Measurements from ENCODE around the gene MYOCOS.
"Not testable (repeated sequence)": the region's sequence is repeated elsewhere in the genome, so short reads cannot be mapped to it uniquely, and the experiment has no call there.

Gene MYOCOS

DNA sequence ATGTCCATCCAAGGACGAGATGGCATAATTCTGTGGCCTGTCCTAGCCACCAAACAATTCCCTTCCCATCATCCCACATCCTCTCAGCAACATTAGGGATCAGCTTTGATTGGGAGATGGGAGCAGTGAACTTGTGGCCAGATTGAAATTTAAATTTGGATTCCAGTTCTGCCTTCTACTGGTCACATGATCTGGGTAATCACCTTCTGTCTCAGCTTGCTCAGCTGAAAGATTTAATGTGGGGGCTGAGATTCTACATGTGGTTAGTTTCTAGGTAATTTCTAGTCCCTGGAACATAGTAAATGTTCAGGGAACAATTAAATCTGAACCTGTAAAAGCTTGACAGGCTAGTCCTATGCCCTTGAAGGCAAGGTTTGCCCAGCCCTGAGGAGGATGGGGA lies 3.2 kb downstream of the MYOCOS start:
- DNase-seq (ENCODE audit: low spot score), result no peak

DNA sequence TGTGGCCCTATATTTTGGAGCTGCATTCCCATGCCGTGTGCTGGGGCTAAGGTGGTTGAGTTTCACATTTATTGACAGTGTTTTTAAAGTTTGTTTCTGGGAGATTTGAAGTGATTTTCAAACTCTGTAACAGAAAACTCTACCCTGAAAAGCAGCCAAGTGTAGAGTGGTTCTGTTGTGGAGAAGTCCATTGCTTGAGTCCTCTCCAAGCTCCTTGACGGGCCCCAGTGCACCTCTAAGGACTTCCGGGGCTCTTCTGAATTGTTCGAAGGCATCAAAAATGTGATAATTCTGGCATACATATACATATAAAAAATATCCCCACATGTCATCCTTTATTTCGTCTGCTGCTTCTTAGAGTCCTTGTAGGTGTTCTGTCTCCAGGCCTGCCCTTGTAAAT lies 5.0 kb downstream of the MYOCOS start:
- no peak for DNase-seq (ENCODE audit: low spot score)

DNA sequence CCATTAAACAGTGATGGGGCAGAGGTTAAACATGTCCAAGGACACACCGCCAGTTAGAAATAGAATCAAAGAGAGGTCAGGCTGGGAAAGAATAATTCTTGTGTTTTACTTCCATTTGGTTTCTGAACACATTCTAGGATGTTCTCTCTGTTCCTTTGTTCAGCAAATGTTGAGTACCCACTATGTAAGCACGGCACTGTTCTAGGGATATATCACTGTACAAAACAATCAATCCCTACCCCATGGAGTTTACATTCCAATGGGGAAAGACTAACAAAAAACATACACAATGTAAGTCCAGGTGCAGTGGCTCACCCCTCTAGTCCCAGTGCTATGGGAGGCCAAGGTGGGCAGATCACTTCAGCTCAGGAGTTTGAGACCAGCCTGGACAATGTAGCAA lies 6.2 kb downstream of the MYOCOS start:
- DNase-seq (ENCODE audit: low spot score), result no peak

DNA sequence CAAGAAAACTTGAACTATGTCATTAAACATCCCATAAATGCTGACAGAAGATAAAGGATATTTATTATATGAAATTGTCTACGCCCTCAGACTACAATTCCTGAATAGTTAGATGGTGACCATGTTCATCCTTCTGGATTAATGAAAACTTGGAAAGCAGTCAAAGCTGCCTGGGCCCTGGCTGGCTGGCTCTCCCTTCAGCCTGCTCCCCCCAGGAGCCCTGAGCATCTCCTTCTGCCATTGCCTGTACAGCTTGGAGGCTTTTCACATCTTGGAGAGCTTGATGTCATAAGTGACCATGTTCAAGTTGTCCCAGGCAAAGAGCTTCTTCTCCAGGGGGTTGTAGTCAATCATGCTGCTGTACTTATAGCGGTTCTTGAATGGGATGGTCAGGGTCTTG lies 13.6 kb downstream of the MYOCOS start:
- no peak for DNase-seq (ENCODE audit: low spot score)

DNA sequence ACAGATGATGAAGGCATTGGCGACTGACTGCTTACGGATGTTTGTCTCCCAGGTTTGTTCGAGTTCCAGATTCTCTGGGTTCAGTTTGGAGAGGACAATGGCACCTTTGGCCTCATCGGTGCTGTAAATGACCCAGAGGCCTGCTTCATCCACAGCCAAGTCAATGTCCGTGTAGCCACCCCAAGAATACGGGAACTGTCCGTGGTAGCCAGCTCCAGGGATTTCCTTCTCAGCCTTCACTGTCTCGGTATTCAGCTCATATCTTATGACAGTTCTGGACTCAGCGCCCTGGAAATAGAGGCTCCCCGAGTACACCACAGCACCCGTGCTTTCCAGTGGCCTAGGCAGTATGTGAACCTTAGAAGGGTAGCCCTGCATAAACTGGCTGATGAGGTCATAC lies 14.1 kb downstream of the MYOCOS start:
- DNase-seq (ENCODE audit: low spot score), result no peak

DNA sequence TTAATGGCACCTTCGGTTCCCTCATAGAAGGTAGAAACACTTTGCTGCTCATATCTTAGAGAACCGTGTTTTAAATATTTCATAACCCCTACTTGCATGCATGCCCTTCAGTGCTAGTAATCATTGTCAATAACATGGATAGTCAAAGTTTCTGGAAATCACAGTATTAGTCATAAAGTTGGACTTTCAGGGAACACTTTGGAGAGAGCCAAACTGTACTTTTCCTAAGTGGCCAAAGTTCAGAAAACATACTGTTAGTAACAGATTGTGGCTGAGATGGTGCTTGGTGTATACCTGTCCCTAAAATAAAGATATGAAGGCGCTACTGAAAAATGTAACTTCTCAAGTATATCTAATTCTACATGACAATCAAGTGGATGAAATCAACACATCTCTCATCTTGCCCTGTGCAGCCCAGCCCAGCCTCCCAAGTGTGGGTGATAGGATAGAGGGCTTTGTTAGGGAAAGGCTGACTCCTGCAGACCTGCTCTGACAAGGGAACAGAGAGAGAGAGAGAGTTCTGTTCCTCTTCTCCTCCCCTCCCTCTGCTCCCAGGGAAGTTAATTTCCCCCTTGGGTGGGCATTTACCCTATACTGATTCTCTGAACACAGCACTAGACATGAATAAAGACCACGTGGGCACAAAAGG lies 16.0 kb downstream of the MYOCOS start:
- no peak for DNase-seq (ENCODE audit: low spot score)

DNA sequence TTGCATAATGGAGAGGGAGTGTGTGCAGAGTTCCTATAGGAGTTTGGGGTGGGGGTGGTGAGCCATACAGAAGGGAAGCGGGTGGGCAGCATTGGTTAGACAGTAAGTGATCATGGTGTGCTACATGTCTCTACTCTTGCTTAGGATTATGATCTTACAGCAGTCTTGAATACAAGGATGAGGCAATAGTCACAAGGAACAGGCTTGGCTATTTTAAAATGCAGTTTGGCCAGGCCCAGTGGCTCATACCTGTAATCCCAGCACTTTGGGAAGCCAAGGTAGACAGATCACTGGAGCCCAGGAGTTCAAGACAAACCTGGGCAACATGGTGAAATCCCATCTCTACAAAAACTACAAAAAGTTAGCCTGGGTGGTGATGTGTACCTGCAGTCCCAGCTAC lies 18.2 kb downstream of the MYOCOS start:
- DNase-seq (ENCODE audit: low spot score), result no peak

DNA sequence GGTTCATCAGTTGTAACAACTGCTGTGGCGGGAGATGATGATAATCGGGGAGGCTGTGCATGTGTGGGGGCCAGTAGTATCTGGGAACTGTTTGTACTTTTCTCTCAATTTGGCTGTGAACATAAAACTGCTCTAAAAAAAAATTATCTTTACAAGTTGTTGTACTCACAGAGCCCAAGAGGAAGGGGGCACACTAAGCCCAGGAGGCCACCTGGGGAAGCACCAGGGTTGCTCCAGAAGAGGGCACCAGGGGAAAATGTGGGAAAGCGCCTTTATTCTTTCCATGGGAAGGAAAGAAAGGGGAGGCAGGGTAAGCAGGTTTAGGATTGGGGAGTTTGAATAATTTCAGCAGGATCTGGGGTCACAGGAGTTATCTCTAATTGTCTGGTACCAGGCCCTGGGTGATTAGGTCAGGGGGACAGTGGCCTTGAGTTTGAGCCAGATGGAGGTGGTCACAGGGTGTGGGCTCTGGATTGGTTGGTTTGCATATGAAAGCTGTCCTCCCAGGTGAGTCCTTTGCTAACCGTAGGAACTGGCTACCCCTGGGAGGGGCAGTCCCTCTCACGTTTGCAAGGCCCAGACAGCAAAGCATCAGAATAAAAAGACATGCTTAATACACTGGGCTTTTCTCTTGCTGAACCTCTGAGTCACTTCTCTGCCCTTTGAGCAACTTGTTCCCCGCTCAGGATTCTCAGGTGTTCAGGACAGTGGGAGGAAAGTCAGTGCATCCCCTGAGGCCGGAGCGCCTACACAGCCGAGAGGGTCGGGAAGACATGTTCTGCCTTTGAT lies 19.2 kb downstream of the MYOCOS start:
- no peak for DNase-seq (ENCODE audit: low spot score)

DNA sequence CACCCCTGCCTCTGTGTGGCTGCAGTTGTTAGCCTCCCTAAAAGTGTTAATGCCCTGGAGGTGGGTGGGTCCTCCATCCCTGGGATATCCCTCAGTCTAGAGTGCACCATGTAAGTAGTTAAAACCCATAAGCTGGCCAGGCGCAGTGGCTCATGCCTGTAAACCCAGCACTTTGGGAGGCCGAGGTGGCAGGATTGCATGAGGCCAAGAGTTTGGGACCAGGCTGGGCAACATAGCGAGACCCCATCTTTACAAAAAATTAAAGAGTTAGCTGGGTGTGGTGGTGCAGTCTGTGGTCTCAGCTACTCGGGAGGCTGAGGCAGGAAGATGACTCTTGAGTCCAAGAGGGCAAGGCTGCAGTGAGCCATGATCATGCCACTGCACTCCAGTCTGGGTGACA lies 20.2 kb downstream of the MYOCOS start:
- no peak for DNase-seq (ENCODE audit: low spot score)

DNA sequence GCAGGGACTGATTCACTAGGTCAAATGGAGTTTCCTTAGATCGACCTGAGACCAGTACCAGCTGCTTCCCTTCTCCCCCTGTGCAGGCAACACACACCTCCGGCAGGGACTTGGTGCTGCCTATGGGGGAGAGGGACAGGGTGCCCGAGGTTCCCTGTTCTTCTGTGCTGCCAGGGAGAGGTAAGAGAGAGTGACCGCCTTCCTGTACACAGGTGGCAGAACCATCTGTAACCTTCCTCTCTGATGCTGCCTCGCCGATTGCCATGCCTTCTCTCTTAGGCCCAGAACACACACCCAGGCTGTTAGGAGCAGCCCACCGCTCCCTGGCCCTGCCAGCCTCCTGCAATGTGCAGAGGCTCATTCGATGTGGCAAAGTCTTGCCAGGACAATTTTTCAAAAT lies 21.1 kb downstream of the MYOCOS start:
- no peak for DNase-seq (ENCODE audit: low spot score)

DNA sequence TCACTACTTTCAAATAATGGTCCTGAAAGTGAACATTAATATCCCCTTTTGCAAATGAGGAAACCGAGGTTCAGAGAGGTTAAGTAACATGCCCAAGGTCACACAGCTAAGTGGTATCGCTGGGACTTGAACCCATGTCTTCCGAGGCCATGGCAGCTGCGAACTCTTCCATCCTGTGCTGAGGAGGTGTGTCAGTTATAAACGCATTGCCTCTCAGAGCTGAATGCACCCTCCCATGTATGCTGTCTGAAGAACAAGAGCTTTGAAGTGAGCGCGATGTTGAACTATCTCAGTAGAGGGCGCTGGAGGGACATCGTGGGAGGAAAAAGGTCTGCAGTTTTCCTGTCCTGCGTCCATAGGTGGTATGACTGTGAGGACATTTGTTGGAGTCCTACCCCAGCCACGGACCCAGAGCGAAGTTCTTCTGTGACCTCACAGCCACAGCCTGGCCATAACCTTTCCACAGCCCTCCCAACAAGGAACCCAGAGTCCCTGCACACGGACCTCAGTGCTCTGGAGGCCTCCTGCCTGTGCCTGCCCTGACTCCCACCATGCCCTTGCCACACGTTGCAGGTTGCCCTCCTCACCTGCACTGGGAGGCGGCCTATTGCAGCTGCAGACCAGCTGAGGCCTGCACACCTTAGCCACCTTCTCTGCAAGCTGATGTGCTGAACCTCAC lies 22.9 kb downstream of the MYOCOS start:
- DNase-seq (ENCODE audit: low spot score), result peak; percentile 51

DNA sequence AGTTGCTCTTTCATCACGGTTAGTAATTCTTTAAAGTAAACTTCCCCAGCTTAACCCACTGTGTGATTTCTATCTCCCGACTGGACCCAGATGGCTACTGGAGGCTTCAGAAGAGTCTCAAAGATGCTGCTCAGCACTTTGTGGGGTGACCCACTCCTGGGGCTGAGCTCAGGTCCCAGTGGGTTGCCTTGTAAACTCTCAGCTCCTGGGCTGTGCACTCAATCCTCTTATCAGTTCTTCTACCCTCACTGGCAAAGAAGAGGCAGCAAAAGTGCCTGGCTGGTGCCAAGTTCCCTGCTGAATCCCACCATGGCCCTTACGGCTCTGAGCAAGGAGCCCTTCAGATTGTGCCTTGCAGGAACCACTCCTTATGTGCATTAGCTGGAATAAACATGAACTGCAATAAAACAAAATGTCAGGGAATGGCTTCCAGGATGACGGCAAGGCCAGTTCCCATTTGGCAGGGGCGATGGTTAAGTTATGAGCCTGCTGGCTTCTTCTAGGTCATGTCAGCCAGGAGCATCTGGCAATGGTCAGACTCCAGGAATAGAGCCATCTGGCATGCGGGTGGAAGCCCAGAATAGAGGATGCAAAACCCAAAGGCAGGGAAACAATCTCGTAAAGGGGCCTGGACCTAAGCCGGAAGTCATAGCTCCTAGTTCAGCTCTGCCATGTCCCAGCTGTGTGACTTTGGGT lies 23.7 kb downstream of the MYOCOS start:
- DNase-seq (ENCODE audit: low spot score), result no peak

DNA sequence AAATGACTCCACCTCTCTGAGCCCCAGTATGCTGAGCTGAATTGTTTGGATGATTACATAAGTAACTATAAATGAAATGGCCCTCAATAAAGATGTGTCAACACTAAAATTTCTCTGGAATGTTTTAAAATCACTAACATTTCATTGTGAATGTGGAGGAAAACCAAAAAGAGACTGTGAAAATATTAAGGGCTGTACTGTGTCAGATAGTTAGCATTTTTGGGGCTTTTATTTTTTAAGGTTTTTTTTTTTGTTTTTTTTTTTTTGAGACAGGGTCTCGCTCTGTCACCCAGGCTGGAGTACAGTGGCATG lies 24.2 kb downstream of the MYOCOS start:
- no peak for DNase-seq (ENCODE audit: low spot score)

DNA sequence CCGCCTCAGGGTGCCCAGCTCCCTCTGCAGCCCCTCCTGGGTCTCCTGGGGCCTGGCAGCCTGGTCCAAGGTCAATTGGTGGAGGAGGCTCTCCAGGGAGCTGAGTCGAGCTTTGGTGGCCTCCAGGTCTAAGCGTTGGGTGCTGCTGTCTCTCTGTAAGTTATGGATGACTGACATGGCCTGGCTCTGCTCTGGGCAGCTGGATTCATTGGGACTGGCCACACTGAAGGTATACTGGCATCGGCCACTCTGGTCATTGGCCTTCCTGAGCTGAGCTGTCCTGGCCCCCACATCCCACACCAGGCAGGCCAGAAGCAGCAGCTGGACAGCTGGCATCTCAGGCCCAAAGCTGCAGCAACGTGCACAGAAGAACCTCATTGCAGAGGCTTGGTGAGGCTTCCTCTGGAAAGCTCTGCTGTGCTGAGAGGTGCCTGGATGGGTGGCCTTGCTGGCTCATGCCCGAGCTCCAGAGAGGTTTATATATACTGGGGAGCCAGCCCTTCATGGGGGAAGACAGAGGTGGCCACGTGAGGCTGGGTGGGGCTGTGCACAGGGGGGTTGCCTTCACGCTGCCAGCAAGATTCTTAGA lies 30.3 kb downstream of the MYOCOS start, which contains the start of gene MYOC:
Gene MYOC, minus strand, starts transcription at position 455 of the 589 bp plus-strand sequence. Its CDS starts 77 bp downstream, at position 378.
- no peak for DNase-seq (ENCODE audit: low spot score)

DNA sequence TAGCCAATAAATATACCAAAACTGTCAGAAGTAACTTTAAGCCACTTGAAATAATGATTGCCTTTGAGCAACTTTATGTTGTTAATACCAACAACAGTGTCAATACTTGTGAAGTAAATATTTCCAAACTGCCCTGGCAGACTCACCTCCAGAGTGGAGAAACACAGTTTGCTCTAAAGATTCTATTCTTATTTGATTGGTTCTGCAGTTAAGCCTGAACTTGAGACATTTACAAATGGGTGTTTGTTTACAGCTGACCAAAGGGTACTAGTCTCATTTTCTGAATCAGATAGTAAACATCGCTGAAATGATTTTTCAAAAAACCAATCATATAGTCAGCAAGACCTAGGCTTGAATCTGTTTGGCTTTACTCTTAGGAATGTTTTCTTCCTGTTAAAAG lies 31.8 kb downstream of the MYOCOS start:
- no peak for DNase-seq (ENCODE audit: low spot score)

DNA sequence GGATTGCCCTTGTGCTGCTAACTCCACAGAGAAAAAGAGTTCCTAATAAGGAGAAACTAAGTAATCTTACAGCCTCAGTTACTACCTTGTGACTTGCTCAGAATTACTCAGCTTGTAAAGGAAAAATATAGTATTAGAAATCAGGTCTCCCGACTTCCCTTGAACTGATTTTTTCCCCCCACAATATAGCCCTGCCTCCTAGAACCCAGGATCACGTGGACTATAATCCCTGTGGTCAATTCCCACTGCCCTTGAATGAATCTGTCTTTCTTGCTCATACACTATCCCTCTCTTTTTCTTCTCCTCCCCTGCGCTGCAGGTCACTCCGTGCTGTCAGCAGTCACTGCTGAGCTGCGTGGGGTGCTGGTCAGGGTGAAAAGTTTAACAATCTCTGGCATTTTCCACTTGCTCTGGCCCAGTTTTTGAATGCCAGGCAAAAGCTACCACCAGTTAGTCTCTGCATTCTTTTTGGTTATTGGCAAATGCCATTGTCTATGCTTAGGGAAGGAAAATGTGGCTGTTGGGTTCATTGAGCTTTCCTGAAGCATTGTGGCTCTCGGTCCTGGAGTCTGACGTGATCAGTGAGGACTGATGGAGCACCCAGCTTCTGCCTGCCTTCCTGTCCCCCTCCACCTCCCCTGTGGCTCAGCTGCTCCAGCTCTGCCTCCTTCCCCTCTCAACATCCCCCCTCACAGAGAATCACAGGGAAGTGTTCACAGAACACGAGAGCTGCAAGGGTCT lies 32.3 kb downstream of the MYOCOS start:
- DNase-seq (ENCODE audit: low spot score), result no peak

DNA sequence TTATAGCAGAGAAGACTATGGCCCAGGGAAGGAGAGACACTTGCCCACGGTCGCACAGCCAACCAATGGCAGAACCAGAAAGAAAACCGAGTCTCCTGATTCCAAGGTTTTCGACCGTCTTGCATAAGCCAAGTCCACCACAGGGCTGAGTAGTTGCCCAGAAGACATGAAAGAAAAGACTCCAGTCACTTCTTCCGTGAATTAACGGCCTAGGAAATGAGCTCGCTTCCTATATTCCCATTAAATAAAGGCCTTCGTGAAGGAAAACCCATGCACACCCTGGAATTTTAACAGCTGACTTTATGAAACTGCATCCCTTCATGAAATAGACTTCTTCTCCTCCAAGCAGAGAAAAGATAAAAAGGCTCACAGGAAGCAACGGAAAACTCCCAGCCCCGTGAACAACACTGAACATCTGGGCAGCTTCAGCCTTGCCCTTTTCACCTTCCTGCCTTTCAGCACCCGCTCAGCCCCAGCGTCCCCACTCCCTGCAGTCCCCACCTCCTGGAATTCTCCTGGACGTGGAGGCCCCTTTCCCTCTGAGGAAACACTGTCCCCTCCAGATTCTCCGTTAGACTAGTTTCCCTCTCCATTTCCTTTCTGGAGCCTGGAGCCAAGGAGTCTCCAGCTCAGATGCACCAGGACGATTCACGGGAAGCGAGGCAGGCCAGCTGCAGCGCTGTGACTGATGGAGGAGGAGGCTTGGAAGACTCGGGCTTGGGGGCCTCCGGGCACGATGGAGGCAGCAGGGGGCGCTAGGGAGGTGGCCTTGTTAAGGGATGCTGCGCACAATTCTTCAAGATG lies 33.1 kb downstream of the MYOCOS start:
- DNase-seq (ENCODE audit: low spot score), result no peak

DNA sequence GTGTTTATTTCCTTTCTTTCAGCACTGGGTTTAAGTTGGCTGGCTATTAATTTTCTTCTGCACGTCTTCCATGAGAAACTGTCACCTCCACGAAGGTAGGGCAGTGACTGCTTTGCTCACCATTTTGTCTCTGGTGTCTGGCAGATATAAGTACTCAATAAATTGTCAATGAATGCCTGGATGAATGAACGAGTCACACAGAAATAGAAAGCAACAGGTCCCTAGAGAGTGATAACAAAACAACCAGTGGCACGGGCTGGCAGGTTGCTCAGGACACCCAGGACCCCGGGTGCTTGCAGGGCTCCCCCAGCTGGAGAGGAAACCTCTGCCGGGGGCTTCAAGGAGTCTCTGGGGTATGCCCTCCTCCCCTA lies 33.7 kb downstream of the MYOCOS start:
- no peak for DNase-seq (ENCODE audit: low spot score)

DNA sequence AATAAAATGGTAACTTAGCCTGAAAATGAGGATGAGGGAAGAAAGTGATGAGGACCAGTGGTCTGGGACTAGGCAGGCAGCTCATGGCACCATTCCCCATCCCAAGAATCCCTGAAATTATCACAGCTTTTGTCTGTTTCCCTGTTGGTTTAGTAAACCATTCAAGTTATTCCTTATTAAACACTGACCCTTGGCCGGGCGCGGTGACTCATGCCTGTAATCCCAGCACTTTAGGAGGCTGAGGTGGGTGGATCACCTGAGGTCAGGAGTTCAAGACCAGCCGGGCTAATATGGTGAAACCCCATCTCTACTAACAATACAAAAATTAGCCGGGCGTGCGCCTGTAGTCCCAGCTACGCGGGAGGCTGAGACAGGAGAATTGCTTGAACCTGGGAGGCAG lies 34.2 kb downstream of the MYOCOS start:
- DNase-seq (ENCODE audit: low spot score), result not testable (repeated sequence)

DNA sequence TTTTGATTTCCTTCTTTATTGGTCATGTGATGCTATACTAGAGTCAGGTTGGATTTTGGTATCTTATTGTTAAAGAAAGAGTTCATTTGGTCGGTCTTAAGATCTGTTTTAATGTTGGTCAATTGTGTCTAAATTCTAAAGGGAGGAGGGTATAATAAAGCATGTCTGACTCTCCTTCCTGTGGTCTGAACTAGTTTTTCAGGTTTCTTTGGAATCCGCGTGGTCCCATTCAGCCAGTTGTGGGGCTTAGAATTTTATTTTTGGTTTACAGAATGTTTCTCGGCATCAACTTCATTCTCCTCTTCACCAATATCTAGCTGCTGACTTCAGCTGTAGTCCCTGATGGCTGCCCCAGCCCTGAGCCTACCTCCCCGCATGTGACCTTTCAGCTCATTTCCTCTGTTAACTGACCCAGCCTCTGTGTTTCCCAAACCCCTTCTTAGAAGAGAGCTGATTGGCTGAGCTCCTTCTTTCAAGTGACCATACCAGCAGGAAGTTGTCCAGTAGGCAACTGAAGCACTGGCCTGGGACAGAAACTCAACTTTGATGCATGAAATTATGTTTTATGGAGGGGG lies 39.1 kb downstream of the MYOCOS start:
- DNase-seq (ENCODE audit: low spot score), result no peak
